GM23248 (cell line): Measurements from ENCODE around the gene CD4. TPM values are rescaled to one million over a fixed set of nuclear protein-coding genes. Genes with fewer than 3 reads are reported as not detected.

Experiments used
- DNase-seq: peaks from one replicate; pipeline ENCODE4 v3.0.0-alpha.2; 2015
- H2AFZ ChIP-seq: fragments of 200-600 bp; sonication (generic); 2 replicates; pipeline ENCODE4 v1.6.1; 2016; ENCODE audit warnings: antibody characterized with exemption
- H3F3A ChIP-seq: fragments of 200-600 bp; sonication (generic); 2 replicates; pipeline ENCODE4 v1.6.1; 2016; ENCODE audit warnings: mild to moderate bottlenecking, antibody characterized with exemption, mixed run types; ENCODE audit not compliant: insufficient read depth
- H3K27ac ChIP-seq: fragments of 200-600 bp; sonication (generic); 2 replicates; pipeline ENCODE4 v1.5.1; 2016; ENCODE audit warnings: mild to moderate bottlenecking
- H3K27me3 ChIP-seq: fragments of 200-600 bp; sonication (generic); replicated peaks from 2 replicates; pipeline ENCODE4 v1.6.1; 2016; ENCODE audit warnings: mild to moderate bottlenecking; ENCODE audit not compliant: insufficient read depth
- H3K36me3 ChIP-seq: fragments of 200-600 bp; sonication (generic); 2 replicates; pipeline ENCODE4 v1.6.1; 2016; ENCODE audit warnings: low read depth, mild to moderate bottlenecking
- H3K4me1 ChIP-seq: fragments of 200-600 bp; sonication (generic); 2 replicates; pipeline ENCODE4 v1.6.1; 2016; ENCODE audit warnings: mild to moderate bottlenecking; ENCODE audit not compliant: insufficient read depth
- H3K4me2 ChIP-seq: fragments of 200-600 bp; sonication (generic); one replicate; pipeline ENCODE4 v1.6.1; 2016; ENCODE audit warnings: mild to moderate bottlenecking; ENCODE audit not compliant: unreplicated experiment
- H3K4me3 ChIP-seq: fragments of 200-600 bp; sonication (generic); 2 replicates; pipeline ENCODE4 v1.5.1; 2016; ENCODE audit warnings: mild to moderate bottlenecking
- H3K79me2 ChIP-seq: fragments of 200-600 bp; sonication (generic); 2 replicates; pipeline ENCODE4 v1.6.1; 2016; ENCODE audit warnings: mild to moderate bottlenecking; ENCODE audit not compliant: insufficient read depth
- H3K9ac ChIP-seq: fragments of 200-600 bp; sonication (generic); 2 replicates; pipeline ENCODE4 v1.6.1; 2016; ENCODE audit warnings: mild to moderate bottlenecking
- H3K9me2 ChIP-seq: fragments of 200-600 bp; sonication (generic); 2 replicates; pipeline ENCODE4 v1.6.1; 2016; ENCODE audit warnings: mixed run types, mild to moderate bottlenecking, moderate library complexity; ENCODE audit not compliant: insufficient read depth
- H3K9me3 ChIP-seq: fragments of 200-600 bp; sonication (generic); one replicate; pipeline ENCODE4 v1.6.1; 2017; ENCODE audit warnings: low read depth
- H4K20me1 ChIP-seq: fragments of 200-600 bp; sonication (generic); 2 replicates; pipeline ENCODE4 v1.6.0; 2016; ENCODE audit not compliant: insufficient read depth
- EZH2 ChIP-seq: fragments of 200-600 bp; sonication (generic); IDR thresholded peaks from 2 replicates; pipeline ENCODE4 v1.6.1; 2018; ENCODE audit warnings: antibody characterized with exemption, mild to moderate bottlenecking; ENCODE audit not compliant: insufficient read depth, poor library complexity, severe bottlenecking
- EZH2phosphoT487 ChIP-seq: fragments of 200-600 bp; sonication (generic); IDR thresholded peaks from 2 replicates; pipeline ENCODE4 v1.6.1; 2018; ENCODE audit warnings: antibody characterized with exemption, moderate library complexity, mild to moderate bottlenecking, low read depth; ENCODE audit not compliant: insufficient read depth
- WGBS, 2 experiments: methylation state at CpG; one replicate each; pipeline ENCODE4 v1.1.6; 2015 to 2017; ENCODE audit warnings: low lambda C conversion rate in 2 of 2, low coverage in 1 of 2; ENCODE audit errors: missing lambda C conversion rate in 2 of 2; 5-methylcytosine and 5-hydroxymethylcytosine counted together
- in situ Hi-C: fragments of 300-500 bp; cut with MboI; formaldehyde crosslinking; loops from 2 replicates; pipeline ENCODE4 v1.15.0; 2020
- polyA plus RNA-seq: library from polyadenylated mRNA; unstranded; fragments of >200 nt; fragmentation: Nextera tagmentation; extraction: Ambion mirVana; gene quantifications from 2 replicates; pipeline ENCODE4 v1.2.1, GENCODE V29; 2016
- total RNA-seq: library from RNA; depleted of rRNA; stranded (reverse); fragments of >200 nt; shearing (Covaris generic); gene quantifications from 2 replicates; pipeline ENCODE4 v1.2.3, GENCODE V29; 2014

The CD4 gene
- total and polyA plus RNA-seq, 2 experiments from 2014 or later = not detected

- Histone ChIP-seq H3F3A (no peaks in the 10 kb centered on the region; the same call in 1 of the 2 replicates), H3K36me3 (no peaks in the 10 kb centered on the region), H3K9ac (no peak overlapping the region), H3K4me2 (no peak overlapping the region), H3K79me2 (peaks cover 16% of the 10 kb centered on the region), H3K27ac (no peak overlapping the region), H3K27me3 (peaks cover 7% of the 10 kb centered on the region), H3K4me3 (no peak overlapping the region), H3K9me2 (no peaks in the 10 kb centered on the region), H2AFZ (no peak overlapping the region), H3K4me1 (peaks cover 15% of the 10 kb centered on the region), H3K9me3 (no peaks in the 10 kb centered on the region), H4K20me1 (no peaks in the 10 kb centered on the region)
- DNase-seq = no peak
- in situ Hi-C loops = no loop called here
- TF ChIP-seq EZH2 = no peak
- no peak for TF ChIP-seq EZH2phosphoT487
- WGBS, 2 experiments = 45 to 53% methylated on average over 8 to 11 of the region's 12 CpGs
Measured at GRCh38 chr12:6823182-6824084, 34.1 kb downstream of the CD4 start.

GRCh38 chr12:6824085-6824775 lies 34.9 kb downstream of the CD4 start:
- H3F3A ChIP-seq = no peaks in the 10 kb centered on the region; the same call in 1 of the 2 replicates
- H3K36me3 ChIP-seq = no peaks in the 10 kb centered on the region
- no peaks in the 10 kb centered on the region for H4K20me1 ChIP-seq
- no peak overlapping the region for H3K27ac ChIP-seq
- no peaks in the 10 kb centered on the region for H3K9me3 ChIP-seq
- 53 to 66% methylated on average over 31 to 32 of the region's 37 CpGs for WGBS, 2 experiments
- peaks cover 15% of the 10 kb centered on the region for H3K4me1 ChIP-seq
- peaks cover 7% of the 10 kb centered on the region for H3K27me3 ChIP-seq
- no peak overlapping the region for H3K4me2 ChIP-seq
- TF ChIP-seq EZH2phosphoT487 (no peak), EZH2 (no peak)
- no peak overlapping the region for H2AFZ ChIP-seq
- in situ Hi-C loops = no loop called here
- no peak for DNase-seq
- H3K79me2 ChIP-seq = peaks cover 16% of the 10 kb centered on the region
- H3K9ac ChIP-seq = no peak overlapping the region
- H3K4me3 ChIP-seq = no peak overlapping the region
- H3K9me2 ChIP-seq = no peaks in the 10 kb centered on the region

GRCh38 chr12:6824901-6825381 lies 35.6 kb downstream of the CD4 start:
- peaks cover 7% of the 10 kb centered on the region for H3K27me3 ChIP-seq
- no peaks in the 10 kb centered on the region for H3K9me2 ChIP-seq
- H3K27ac ChIP-seq = no peak overlapping the region
- H2AFZ ChIP-seq = peak overlapping the region; percentile 77
- peak overlapping the region; percentile 78 for H3K4me2 ChIP-seq
- H3K4me3 ChIP-seq = peak overlapping the region; percentile 64
- no peaks in the 10 kb centered on the region for H4K20me1 ChIP-seq
- DNase-seq = peak; percentile 75
- in situ Hi-C loops = no loop called here
- no peak for TF ChIP-seq EZH2
- TF ChIP-seq EZH2phosphoT487 = no peak
- H3K4me1 ChIP-seq = peaks cover 20% of the 10 kb centered on the region
- H3K9ac ChIP-seq = peak overlapping the region; percentile 63
- H3K36me3 ChIP-seq = no peaks in the 10 kb centered on the region
- no peaks in the 10 kb centered on the region; the same call in 1 of the 2 replicates for H3F3A ChIP-seq
- WGBS, 2 experiments = 15 to 16% methylated on average over 12 of the region's 12 CpGs
- no peaks in the 10 kb centered on the region for H3K9me3 ChIP-seq
- H3K79me2 ChIP-seq = peaks cover 22% of the 10 kb centered on the region

- WGBS, 2 experiments = 2 to 3% methylated on average over 18 to 19 of the region's 19 CpGs
- Histone ChIP-seq H3K27me3 (peaks cover 7% of the 10 kb centered on the region), H3K9ac (peak overlapping the region; percentile 63), H2AFZ (peak overlapping the region; percentile 77), H4K20me1 (no peaks in the 10 kb centered on the region), H3K9me3 (no peaks in the 10 kb centered on the region), H3K79me2 (peaks cover 25% of the 10 kb centered on the region), H3K9me2 (no peaks in the 10 kb centered on the region), H3K4me2 (peak overlapping the region; percentile 78), H3K27ac (no peak overlapping the region), H3K4me3 (peak overlapping the region; percentile 64), H3F3A (no peaks in the 10 kb centered on the region; the same call in 1 of the 2 replicates), H3K4me1 (peaks cover 23% of the 10 kb centered on the region), H3K36me3 (no peaks in the 10 kb centered on the region)
- in situ Hi-C loops = no loop called here
- DNase-seq = peak; percentile 85
- TF ChIP-seq EZH2phosphoT487 (no peak), EZH2 (no peak)
Measured at GRCh38 chr12:6825398-6826124, 36.2 kb downstream of the CD4 start.
